SKM-1 (cell line): ENCODE data around the gene ARMC9.
"Not testable (repeated sequence)": the region's sequence is repeated elsewhere in the genome, so short reads cannot be mapped to it uniquely, and the experiment has no call there.

Experiments used
- DNase-seq: peaks from one replicate; lab custom pipeline; 2025; ENCODE audit not compliant: unreplicated experiment; lab: John Stamatoyannopoulos, UW

ARMC9 gene

GRCh38 chr2:231336236-231336635 lies 137.8 kb downstream of the ARMC9 start:
- no peak for DNase-seq

DNA sequence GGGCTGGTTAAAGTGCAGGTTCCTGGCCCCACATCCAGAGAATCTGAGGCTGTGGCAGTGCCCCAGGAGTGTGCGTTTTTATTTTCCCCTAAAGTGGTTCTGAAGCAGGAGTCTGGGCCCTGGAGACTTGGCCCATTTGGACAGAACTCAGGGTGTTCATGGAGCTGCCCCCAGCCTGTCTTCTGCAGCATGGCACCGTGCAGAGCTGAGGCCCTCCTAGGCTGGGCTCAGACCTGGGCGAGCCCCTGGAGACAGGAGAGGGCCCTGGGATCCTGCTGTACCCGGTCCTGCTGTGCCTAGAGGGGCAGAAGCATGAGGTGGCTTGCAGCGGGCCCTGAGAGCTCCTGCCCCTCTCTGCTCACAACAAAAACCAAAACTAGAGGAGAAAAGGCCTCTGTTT lies 138.3 kb downstream of the ARMC9 start:
- no peak for DNase-seq

GRCh38 chr2:231337807-231338759 lies 139.7 kb downstream of the ARMC9 start:
- no peak for DNase-seq

GRCh38 chr2:231339316-231339715 lies 140.9 kb downstream of the ARMC9 start:
- no peak for DNase-seq

GRCh38 chr2:231341100-231341499 lies 142.7 kb downstream of the ARMC9 start:
- no peak for DNase-seq

GRCh38 chr2:231342061-231342711 lies 143.8 kb downstream of the ARMC9 start:
- no peak for DNase-seq

DNA sequence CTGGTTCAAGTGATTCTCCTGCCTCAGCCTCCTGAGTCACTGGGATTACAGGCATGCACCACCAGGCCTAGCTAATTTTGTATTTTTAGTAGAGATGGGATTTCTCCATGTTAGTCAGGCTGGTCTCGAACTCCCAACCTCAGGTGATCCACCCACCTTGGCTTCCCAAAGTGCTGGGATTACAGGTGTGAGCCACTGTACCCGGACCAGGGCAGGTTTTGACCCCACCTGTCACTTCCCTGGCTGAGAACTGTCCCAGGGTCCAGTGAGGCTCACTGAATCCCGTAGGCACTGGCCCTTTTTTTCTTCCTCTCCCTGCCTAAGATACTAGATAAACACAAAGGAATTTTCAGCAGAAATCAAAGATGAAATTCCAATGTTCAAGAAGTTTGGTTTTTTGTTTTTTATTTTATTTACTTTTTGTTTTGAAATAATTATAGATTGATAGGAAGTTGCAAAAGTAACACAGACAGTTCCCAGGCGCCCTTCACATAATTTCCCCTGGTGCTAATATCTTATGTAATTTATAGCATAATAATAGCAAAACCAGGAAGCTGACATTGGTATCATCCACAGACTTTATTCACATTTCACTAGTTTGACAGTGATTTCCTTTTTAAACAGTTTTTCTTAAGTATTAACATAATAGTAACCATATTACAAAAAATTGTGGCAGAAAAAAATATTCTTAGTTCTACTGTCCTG lies 144.7 kb downstream of the ARMC9 start:
- DNase-seq: no peak

GRCh38 chr2:231343988-231344387 lies 145.6 kb downstream of the ARMC9 start:
- DNase-seq: no peak

- no peak for DNase-seq
Observed at GRCh38 chr2:231344851-231345250, 146.4 kb downstream of the ARMC9 start.

DNA sequence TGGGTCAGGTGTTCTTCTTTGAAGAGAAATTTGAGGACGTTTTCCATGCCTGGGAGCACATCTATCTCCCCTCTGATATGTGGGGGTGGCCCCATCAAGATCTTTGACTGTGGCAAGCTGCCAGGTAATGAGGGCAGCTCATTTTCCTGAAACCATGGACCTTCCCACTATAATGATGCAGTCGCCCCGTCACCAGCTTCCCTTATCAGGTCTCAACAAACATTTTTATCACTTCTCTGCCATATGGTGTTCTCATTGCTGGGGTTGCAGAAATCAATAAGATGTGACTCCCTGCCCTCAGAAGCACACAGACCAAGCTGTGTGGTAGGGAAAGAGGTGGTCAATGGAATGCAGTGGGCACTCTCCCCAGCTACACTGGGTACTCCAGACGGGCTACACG lies 148.7 kb downstream of the ARMC9 start:
- no peak for DNase-seq

DNA sequence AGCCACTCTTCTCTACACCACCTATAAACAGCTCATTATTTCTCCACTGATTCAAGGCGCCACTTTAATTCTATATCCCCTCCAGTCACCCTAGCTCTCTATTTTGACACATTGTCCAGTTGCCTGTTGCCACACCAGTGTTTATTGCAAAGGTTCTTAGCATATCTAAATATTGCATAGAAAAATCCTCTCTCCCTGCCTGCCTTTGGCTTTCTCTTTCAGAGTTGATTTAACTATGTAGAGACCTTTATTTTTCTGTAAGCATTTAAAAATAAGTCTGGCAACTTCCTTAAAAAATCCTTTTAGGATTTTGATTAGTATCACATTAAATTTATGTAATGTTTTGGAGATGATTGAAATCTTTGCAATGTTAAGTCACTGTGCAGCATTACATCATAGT lies 149.2 kb downstream of the ARMC9 start:
- DNase-seq: no peak

DNA sequence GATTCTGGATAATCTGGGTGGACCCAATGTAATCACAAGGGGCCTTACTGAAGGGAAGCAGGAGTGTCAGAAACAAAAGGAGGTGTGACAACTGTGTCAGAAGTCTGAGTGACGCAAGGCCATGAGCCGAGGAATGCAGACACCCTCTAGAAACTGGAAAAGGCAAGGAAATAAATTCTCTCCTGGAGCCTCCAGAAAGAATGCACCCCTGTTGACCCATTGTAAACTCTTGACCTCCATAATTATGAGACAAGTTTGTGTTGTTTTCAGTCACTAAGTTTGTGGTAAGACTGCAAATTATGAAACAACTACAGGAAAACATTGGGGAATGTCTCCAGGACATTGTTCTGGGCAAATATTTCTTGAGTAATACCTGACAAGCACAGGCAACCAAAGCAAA lies 149.7 kb downstream of the ARMC9 start:
- DNase-seq: no peak

DNA sequence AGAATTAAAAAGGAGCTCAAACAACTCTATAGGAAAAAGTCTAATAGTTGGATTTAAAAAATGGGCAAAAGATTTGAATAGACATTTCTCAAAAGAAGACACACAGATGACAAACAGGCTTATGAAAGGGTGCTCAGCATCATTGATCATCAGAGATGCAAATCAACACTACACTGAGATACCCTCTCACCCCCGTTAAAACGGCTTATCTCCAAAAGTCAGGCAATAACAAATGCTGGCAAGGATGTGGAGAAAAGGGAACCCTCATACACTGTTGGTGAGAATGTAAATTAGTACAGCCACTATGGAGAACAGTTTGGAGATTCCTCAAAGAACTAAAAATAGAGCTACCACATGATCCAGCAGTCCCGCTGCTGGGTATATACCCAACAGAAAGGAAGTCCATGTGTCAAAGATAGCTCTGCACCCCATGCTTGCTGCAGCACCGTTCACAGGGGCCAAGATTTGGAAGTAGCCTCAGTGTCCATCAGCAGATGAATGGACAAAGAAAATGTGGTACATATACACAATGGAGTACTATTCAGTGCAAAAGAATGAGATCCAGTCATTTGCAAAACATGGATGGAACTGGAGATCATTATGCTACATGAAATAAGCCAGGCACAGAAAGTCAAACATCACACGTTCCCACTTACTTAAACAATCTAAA lies 150.4 kb downstream of the ARMC9 start:
- no peak for DNase-seq

DNA sequence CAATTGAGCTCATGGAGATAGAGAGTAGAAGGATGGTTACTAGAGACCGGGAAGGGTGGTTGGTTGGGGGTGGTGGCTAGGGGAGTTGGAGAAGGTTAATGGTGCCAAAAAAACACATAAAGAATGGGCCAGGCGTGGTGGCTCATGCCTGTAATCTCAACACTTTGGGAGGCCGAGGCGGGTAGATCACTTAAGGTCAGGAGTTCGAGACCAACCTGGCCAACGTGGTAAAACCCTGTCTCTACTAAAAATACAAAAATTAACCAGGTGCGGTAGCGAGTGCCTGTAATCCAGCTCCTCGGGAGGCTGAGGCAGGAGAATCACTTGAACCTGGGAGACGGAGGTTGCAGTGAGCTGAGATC lies 150.9 kb downstream of the ARMC9 start:
- DNase-seq: not testable (repeated sequence)

DNA sequence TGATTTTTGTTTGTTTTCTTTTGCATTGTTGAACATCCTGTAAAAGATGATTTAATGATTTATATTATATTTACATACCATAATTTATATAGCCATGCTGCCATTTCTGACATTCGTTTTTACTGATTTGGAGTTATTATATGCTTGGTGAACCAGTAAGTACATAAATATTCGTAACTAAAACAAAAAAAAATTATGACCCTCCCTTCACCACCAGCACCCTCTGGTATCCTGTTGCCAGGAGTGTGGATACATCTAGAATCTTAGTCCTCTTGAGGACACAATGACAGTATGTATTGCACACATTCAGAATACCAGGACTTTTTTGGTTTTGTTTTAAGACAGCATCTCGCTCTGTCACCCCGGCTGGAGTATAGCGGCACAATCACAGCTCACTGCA lies 153.2 kb downstream of the ARMC9 start:
- no peak for DNase-seq

DNA sequence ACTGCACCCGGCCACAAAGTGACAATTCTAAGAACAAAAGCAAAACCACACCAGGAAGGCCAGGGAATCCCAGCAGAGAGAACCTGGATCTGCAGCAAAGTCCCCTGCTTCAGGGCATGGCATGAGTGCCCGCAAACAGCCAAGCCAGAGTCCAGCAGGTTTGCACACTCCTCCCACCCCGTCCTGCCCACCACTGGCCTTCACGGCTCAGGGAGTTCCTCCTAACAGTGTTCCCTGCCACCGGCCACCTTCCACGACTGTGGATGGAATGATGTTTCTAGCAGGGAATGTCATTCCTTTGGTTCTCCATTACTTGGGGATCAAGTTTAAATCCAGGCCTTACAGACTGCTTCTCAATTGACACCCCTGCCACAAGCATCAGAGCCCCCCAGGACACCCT lies 155.0 kb downstream of the ARMC9 start:
- no peak for DNase-seq

DNA sequence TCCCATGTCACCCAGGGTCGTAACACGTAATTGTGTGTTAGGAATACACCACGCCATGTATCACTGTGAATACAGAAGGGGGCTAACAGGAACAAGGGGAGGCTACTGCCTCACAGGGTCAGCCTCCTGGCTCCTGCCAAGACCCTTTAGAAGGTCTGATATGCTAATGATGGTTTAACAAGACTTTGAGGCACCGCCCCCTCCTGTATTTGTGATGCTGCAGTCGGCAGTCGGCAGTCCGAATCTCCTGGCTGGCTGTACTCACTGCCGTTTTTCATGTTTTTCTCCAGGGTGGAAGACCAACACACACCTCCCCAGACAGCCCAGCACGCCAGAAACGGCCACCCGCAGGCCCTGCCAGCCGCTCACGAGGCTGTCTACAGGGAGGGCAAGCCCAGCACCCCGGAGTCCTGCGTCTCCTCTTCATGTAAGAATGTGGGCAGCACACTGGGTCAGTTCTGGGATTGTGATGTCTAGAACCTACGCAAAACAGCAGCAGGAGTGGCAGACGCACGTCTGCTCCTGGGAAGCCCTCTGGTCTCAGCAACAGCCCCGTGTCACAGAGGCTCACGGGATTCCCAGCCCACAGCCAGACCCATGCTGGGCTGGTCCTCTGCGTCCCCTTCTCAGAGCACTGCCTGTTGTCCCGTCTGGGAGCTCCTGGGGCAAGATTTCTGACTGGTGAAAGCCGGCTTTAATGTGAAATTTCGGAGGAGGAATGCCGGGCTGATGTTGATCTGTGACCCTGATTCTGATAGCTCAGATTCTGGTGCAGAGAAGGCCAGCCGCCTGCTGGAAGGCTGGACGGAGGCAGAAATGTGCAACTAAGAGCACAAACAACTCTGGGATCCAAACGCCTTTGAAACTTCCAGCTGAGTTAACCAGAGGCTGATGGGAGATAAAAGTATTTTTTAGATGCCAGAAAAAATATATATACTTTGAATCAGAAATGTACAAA lies 157.4 kb downstream of the ARMC9 start:
- no peak for DNase-seq

GRCh38 chr2:231356466-231356844 lies 158.0 kb downstream of the ARMC9 start:
- DNase-seq: no peak

DNA sequence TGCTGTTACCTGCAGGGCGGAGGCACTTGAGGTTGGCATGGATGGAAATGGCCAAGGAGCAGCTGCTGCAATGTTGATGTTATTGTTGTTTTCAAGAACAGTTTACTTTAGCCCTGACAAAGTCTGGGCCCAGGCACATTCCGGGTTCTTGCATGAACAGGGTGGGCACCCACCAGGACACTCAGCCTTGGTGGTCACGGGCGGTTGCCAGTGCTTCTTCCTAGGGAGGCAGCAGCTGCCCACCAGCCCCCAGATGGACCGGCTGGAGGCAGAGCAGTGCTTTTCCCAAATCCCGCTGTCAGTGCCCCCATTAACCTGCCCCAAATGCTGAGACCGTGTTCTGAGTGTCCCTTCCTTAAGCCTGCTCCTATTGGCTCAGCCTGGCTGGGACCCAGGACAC lies 158.6 kb downstream of the ARMC9 start:
- DNase-seq: no peak

DNA sequence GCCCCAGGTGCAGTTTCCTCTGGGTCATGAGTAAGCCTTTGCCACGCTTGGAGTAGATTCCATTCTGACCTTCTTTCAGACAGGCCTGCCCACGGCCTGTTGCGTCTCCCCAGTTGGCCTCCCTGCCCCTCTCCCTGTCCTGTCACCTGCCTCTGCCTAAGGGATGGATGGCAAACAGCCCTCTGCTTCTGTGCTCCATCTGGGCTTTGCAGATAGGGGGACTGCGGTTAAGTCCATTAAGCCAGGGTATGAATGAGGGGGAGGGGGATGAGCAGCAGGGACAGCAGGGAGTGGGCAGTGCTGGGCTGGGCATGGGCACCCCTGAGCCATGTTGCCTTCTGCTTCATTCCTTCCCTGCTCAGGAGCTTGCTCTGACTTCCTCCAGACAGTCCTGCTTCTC lies 159.5 kb downstream of the ARMC9 start:
- no peak for DNase-seq
